ENCODE results near the gene FAM20A. TPM values are rescaled to one million over a fixed set of nuclear protein-coding genes. Genes with fewer than 3 reads are reported as not detected.

Gene FAM20A
- polyA plus RNA-seq, 1 donor from 2014 or later = not detected

- H3K27me3 ChIP-seq (ENCODE audit: insufficient read depth, low read depth, low read length) = no peaks in the 10 kb centered on the region
- no peak overlapping the region for H3K9ac ChIP-seq (ENCODE audit: low read length)
- H3K79me2 ChIP-seq (replicated peaks; ENCODE audit: insufficient read depth, low read length) = no peaks in the 10 kb centered on the region
- H3K4me3 ChIP-seq (ENCODE audit: low read length) = no peak overlapping the region
- no peak overlapping the region for H3K4me2 ChIP-seq (ENCODE audit: low read length)
- H3K9me2 ChIP-seq (ENCODE audit: insufficient read depth, low read length) = no peaks in the 10 kb centered on the region
- H3K36me3 ChIP-seq (ENCODE audit: insufficient read depth, low read length) = no peaks in the 10 kb centered on the region
- H2AFZ ChIP-seq (ENCODE audit: low read depth, low read length) = no peak overlapping the region
- peaks cover 6% of the 10 kb centered on the region for H3K9me3 ChIP-seq (ENCODE audit: low read length)
- no peaks in the 10 kb centered on the region for H3F3A ChIP-seq (ENCODE audit: insufficient read depth, low read length, poor library complexity, severe bottlenecking)
- H4K20me1 ChIP-seq (ENCODE audit: insufficient read depth) = no peaks in the 10 kb centered on the region
- H3K27ac ChIP-seq (ENCODE audit: low read length) = no peak overlapping the region
- TF ChIP-seq MXI1 (conservative IDR thresholded peaks at IDR 0.05; ENCODE audit: poor library complexity, severe bottlenecking) (no peak), REST (IDR thresholded peaks at IDR 0.05; ENCODE audit: borderline replicate concordance) (no peak)
Measured at GRCh38 chr17:68608515-68609130, 7.5 kb upstream of the FAM20A start.

- H3K79me2 ChIP-seq (replicated peaks; ENCODE audit: insufficient read depth, low read length) = no peaks in the 10 kb centered on the region
- H3K9me2 ChIP-seq (ENCODE audit: insufficient read depth, low read length) = no peaks in the 10 kb centered on the region
- H3F3A ChIP-seq (ENCODE audit: insufficient read depth, low read length, poor library complexity, severe bottlenecking) = no peaks in the 10 kb centered on the region
- H3K9me3 ChIP-seq (ENCODE audit: low read length) = peaks cover 6% of the 10 kb centered on the region
- no peak overlapping the region for H2AFZ ChIP-seq (ENCODE audit: low read depth, low read length)
- no peaks in the 10 kb centered on the region for H4K20me1 ChIP-seq (ENCODE audit: insufficient read depth)
- H3K27ac ChIP-seq (ENCODE audit: low read length) = no peak overlapping the region
- no peak overlapping the region for H3K9ac ChIP-seq (ENCODE audit: low read length)
- peaks cover 16% of the 10 kb centered on the region for H3K27me3 ChIP-seq (ENCODE audit: insufficient read depth, low read depth, low read length)
- H3K4me2 ChIP-seq (ENCODE audit: low read length) = no peak overlapping the region
- TF ChIP-seq TAF1 (IDR thresholded peaks at IDR 0.05; ENCODE audit: low read depth) = no peak
- TF ChIP-seq RAD21 (conservative IDR thresholded peaks at IDR 0.05) = no peak
- TF ChIP-seq EZH2 (IDR thresholded peaks at IDR 0.05; ENCODE audit: borderline replicate concordance, insufficient read depth, low read length, poor library complexity, severe bottlenecking) = no peak
- no peak for TF ChIP-seq POLR2AphosphoS5 (IDR thresholded peaks at IDR 0.05)
- TF ChIP-seq CTCF (IDR thresholded peaks at IDR 0.05; ENCODE audit: poor library complexity, severe bottlenecking) = no peak
- TF ChIP-seq SMC3 (conservative IDR thresholded peaks at IDR 0.05; ENCODE audit: poor library complexity) = no peak
- TF ChIP-seq EP300 (conservative IDR thresholded peaks at IDR 0.05; ENCODE audit: poor library complexity, severe bottlenecking) = no peak
- TF ChIP-seq MXI1 (conservative IDR thresholded peaks at IDR 0.05; ENCODE audit: poor library complexity, severe bottlenecking) = no peak
- TF ChIP-seq REST (IDR thresholded peaks at IDR 0.05; ENCODE audit: borderline replicate concordance) = no peak
- no peak overlapping the region for H3K4me3 ChIP-seq (ENCODE audit: low read length)
- H3K36me3 ChIP-seq (ENCODE audit: insufficient read depth, low read length) = no peaks in the 10 kb centered on the region
Measured at GRCh38 chr17:68606451-68607307, 5.5 kb upstream of the FAM20A start.

Measured in neural cell (in vitro differentiated cells).